DMS153 (cell line): Measurements from ENCODE around the gene GLIPR1L2.

ENCODE experiments used
- DNase-seq: peaks from one replicate; lab custom pipeline; 2025; lab: John Stamatoyannopoulos, UW

GLIPR1L2 gene

GRCh38 chr12:75477137-75477536, 86.2 kb downstream of the GLIPR1L2 start:
- DNase-seq = no peak

- DNase-seq = no peak
Measured at GRCh38 chr12:75478116-75478794, 87.4 kb downstream of the GLIPR1L2 start.

GRCh38 chr12:75479963-75480461, 89.1 kb downstream of the GLIPR1L2 start:
- no peak for DNase-seq

- DNase-seq = no peak
Measured at GRCh38 chr12:75480469-75480949, 89.6 kb downstream of the GLIPR1L2 start, which contains the start of gene GLIPR1. Gene GLIPR1 (plus strand): TSS chr12:75480755. CDS start chr12:75480881, 126 bp downstream.

- no peak for DNase-seq
Measured at GRCh38 chr12:75481013-75481705, 90.3 kb downstream of the GLIPR1L2 start.

GRCh38 chr12:75481774-75482173, 90.9 kb downstream of the GLIPR1L2 start:
- DNase-seq = no peak
